Stomach (tissue), 4 donors: ENCODE measurements around the gene PKP1.

Source experiments
- CTCF ChIP-seq, 7 experiments: fragments of 450-650 bp in 4 of 7; fragments of 200-600 bp in 3 of 7; sonication (generic) in 3 of 7; IDR thresholded peaks; one replicate each; pipeline ENCODE4 v1.5.1; 2016 to 2019; ENCODE audit warnings: antibody characterized with exemption in 7 of 7, control low read depth in 2 of 7, mild to moderate bottlenecking in 1 of 7
- EP300 ChIP-seq: sonication (generic); formaldehyde crosslinking; IDR thresholded peaks from one replicate; pipeline ENCODE4 v1.6.1; 2017; ENCODE audit warnings: antibody characterized with exemption
- POLR2A ChIP-seq, 4 donors: fragments of 450-650 bp; IDR thresholded peaks; one replicate each; pipeline ENCODE4 v1.6.1; 2016; ENCODE audit warnings: antibody characterized with exemption in 4 of 4, control low read depth in 2 of 4, mild to moderate bottlenecking in 1 of 4, moderate library complexity in 1 of 4

- TF ChIP-seq CTCF (IDR thresholded peaks at IDR 0.05) (no peak), EP300 (no peak), POLR2A (IDR thresholded peaks at IDR 0.05) (no peak)
Observed at GRCh38 chr1:201248721-201249559, 34.4 kb upstream of the PKP1 start.
